AG10803 (cell line): ENCODE results near the gene PPP1R9B.

Experiments
- DNase-seq: peaks from one replicate; pipeline ENCODE4 v3.0.0; 2010; ENCODE audit warnings: low read depth
- H3K4me3 ChIP-seq: 2 replicates; pipeline ENCODE4 v1.5.1; 2011; ENCODE audit warnings: mild to moderate bottlenecking, low read length, control low read depth
- CTCF ChIP-seq: conservative IDR thresholded peaks from 2 replicates; pipeline ENCODE4 v1.5.1; 2011; ENCODE audit warnings: mild to moderate bottlenecking, low read length, control low read depth, inconsistent platforms

PPP1R9B gene

GRCh38 chr17:50194934-50195865, 44.7 kb upstream of the PPP1R9B start:
- peak overlapping the region; percentile 100 for H3K4me3 ChIP-seq
- peak; percentile 80 for DNase-seq
- peak; percentile 57 for TF ChIP-seq CTCF

GRCh38 chr17:50194140-50194933, 43.9 kb upstream of the PPP1R9B start:
- peak; percentile 60 for DNase-seq
- H3K4me3 ChIP-seq: peak overlapping the region; percentile 100

GRCh38 chr17:50192618-50193291, 42.3 kb upstream of the PPP1R9B start:
- peak overlapping the region; percentile 100 for H3K4me3 ChIP-seq
- DNase-seq: peak; percentile 45
- TF ChIP-seq CTCF: 0 out of 2 replicates have a peak, but pooled peaks have one; percentile 13

More at GRCh38 chr17:50194140-50194933, 43.9 kb upstream of the PPP1R9B start:
- no peak for TF ChIP-seq CTCF

GRCh38 chr17:50192144-50192617, 41.7 kb upstream of the PPP1R9B start:
- peak; percentile 56 for DNase-seq
- peak overlapping the region; percentile 100 for H3K4me3 ChIP-seq
- no peak for TF ChIP-seq CTCF

GRCh38 chr17:50191359-50192143, 41.1 kb upstream of the PPP1R9B start:
- no peak for TF ChIP-seq CTCF
- DNase-seq: peak; percentile 72
- peak overlapping the region; percentile 100 for H3K4me3 ChIP-seq
